ENCODE data around the gene MINDY4. TPM values are rescaled to one million over a fixed set of nuclear protein-coding genes. Genes with fewer than 3 reads are reported as not detected.

MINDY4 gene
- total RNA-seq, 2 donors from 2014 or later, result 7.5 to 8.6 TPM

DNA sequence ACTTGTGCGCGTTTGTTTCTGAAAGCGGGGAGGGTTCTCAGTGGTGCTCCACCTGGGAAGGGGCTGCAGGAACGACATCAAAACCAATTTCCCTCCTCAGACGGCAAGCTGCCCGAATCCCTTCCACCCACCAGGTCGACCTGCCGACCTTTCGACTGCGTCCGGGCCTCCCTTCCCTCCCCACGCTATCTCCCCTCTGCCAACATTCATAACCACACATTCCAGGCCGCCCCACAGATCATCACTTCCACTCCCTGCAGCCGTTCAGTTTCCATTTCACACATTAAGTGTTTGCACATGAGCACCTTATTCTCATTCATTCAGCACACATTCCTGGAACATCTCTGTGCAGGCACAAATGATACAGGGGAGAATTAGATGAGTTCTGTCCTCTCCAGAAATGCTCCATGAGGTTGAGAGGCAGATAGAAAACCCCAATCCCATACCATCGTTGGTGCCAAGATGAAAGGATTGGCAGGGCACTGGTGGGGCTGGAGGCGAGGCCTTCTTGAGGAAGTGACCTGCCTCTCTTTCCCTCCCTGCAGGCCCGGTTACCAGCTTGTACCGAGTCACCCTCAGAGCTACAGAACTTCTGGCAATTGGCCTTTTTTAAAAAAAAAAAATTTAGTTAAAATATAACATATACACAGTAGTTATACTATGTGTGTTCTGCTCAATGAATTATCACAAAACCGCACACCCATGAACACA is 70.0 kb downstream of the MINDY4 start:
- no peak for DNase-seq
- Histone ChIP-seq H3K4me3 (no peak overlapping the region), H3K4me1 (peaks cover 2% of the 10 kb centered on the region), H3K36me3 (replicated peaks in 1 of 2; ENCODE audit: insufficient read depth in 1 of 2, low read depth in 2 of 2) (no peaks in the 10 kb centered on the region), H3K27ac (no peak overlapping the region), H3K9me3 (no peaks in the 10 kb centered on the region), H3K27me3 (no peaks in the 10 kb centered on the region)
- no peak for ATAC-seq
- 84 to 85% methylated on average over 19 of the region's 19 CpGs for WGBS, 2 donors
- TF ChIP-seq, protein P1, sequence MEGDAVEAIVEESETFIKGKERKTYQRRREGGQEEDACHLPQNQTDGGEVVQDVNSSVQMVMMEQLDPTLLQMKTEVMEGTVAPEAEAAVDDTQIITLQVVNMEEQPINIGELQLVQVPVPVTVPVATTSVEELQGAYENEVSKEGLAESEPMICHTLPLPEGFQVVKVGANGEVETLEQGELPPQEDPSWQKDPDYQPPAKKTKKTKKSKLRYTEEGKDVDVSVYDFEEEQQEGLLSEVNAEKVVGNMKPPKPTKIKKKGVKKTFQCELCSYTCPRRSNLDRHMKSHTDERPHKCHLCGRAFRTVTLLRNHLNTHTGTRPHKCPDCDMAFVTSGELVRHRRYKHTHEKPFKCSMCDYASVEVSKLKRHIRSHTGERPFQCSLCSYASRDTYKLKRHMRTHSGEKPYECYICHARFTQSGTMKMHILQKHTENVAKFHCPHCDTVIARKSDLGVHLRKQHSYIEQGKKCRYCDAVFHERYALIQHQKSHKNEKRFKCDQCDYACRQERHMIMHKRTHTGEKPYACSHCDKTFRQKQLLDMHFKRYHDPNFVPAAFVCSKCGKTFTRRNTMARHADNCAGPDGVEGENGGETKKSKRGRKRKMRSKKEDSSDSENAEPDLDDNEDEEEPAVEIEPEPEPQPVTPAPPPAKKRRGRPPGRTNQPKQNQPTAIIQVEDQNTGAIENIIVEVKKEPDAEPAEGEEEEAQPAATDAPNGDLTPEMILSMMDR (IDR thresholded peaks at IDR 0.05), result no peak
- intact Hi-C loops (cut with DNase I), result no loop called here

DNA sequence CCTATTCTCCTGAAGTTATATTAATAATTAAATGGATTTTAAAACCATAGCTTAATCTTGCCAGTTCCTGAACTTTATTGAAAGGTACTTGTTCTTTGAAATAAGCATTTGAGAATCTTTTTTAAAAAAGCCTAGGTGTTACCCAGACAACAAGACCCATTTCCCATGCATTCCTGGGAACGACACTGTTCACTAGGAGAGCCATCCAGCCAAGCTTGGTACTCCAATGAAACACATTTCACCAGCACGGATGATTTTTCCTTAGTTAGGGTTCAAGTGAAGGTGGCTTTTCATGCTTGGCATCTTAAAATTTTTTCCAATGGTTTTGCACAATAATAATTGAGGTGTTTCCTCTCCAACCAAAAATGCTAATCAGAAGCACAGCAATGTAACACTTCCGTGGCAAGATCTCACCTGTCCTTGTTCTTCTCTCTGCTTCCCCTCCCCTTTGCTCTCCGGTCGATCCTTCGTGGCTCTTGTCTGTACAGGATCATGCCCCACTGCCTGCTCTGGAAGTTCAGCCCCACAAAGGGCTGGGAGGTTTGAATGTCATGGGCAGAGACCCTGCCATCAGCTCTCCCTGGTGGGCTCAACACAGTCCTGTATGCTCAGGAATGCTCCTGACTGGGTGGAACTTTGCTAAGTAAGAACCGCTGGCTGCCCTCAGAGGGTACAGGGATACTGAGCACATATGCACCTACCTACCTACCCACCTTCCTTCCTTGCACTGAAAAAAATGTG is 70.8 kb downstream of the MINDY4 start:
- 93% methylated on average over 7 of the region's 7 CpGs for WGBS, 2 donors
- H3K4me3 ChIP-seq, result no peak overlapping the region
- no peaks in the 10 kb centered on the region for H3K36me3 ChIP-seq (replicated peaks in 1 of 2; ENCODE audit: insufficient read depth in 1 of 2, low read depth in 2 of 2)
- H3K9me3 ChIP-seq, result no peaks in the 10 kb centered on the region
- H3K4me1 ChIP-seq, result peaks cover 7% of the 10 kb centered on the region
- no peak for DNase-seq
- TF ChIP-seq, protein P1 (IDR thresholded peaks at IDR 0.05), result no peak
- TF ChIP-seq POLR2A (IDR thresholded peaks at IDR 0.05), result no peak
- intact Hi-C loops (cut with DNase I), result no loop called here
- no peak for ATAC-seq
- H3K27ac ChIP-seq, result no peak overlapping the region
- H3K27me3 ChIP-seq, result no peaks in the 10 kb centered on the region

DNA sequence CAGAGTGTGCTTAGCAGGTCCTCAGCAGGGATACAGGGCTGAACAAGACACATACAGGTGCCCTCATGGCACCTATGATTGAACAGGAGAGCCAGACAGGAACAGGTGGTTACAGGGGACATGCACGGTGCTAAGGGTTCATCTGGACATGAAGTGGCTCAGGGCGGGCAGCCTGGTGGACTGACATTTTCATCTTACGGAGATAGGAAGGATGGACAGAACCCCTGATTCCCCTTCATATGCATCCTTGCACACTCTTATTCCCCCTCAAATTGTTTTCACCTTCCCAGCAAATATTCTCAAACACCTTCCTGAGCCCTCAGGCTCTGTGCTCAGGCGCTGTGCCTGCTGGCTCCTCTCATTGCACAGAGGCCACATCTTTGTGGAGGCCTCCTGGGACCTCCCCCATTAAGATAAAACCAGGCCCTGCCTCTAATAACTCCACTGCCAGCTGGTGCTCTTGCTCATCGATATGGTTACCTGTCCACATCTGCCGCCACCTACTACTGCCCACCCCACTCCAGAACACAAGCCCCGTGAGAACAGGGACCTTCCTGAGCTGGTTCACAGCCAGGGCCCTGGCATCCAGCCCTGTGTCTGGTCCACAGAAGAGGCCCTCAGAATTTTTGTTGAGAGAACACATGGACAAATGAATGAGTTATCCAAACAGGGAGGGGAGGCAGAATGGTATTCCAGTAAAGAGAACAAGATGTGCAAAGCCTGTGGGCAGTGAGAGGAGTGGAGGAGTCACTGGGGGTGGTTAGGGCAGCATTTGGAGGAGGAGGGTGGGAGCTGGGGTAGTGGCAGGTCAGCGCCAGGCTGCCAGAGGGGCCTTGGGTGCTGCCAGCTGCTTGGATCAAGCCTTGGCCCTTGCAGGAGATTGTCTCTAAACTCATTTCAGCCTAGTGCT is 71.6 kb downstream of the MINDY4 start:
- Histone ChIP-seq H3K9me3 (no peaks in the 10 kb centered on the region), H3K27me3 (no peaks in the 10 kb centered on the region), H3K36me3 (replicated peaks in 1 of 2; ENCODE audit: insufficient read depth in 1 of 2, low read depth in 2 of 2) (no peaks in the 10 kb centered on the region), H3K4me1 (peaks cover 7% of the 10 kb centered on the region), H3K4me3 (no peak overlapping the region), H3K27ac (no peak overlapping the region)
- WGBS, 2 donors, result 79 to 86% methylated on average over 8 of the region's 8 CpGs
- intact Hi-C loops (cut with DNase I), result no loop called here
- ATAC-seq, result no peak
- TF ChIP-seq, protein P1 (IDR thresholded peaks at IDR 0.05), result no peak
- TF ChIP-seq POLR2A (IDR thresholded peaks at IDR 0.05), result no peak
- DNase-seq, result no peak

DNA sequence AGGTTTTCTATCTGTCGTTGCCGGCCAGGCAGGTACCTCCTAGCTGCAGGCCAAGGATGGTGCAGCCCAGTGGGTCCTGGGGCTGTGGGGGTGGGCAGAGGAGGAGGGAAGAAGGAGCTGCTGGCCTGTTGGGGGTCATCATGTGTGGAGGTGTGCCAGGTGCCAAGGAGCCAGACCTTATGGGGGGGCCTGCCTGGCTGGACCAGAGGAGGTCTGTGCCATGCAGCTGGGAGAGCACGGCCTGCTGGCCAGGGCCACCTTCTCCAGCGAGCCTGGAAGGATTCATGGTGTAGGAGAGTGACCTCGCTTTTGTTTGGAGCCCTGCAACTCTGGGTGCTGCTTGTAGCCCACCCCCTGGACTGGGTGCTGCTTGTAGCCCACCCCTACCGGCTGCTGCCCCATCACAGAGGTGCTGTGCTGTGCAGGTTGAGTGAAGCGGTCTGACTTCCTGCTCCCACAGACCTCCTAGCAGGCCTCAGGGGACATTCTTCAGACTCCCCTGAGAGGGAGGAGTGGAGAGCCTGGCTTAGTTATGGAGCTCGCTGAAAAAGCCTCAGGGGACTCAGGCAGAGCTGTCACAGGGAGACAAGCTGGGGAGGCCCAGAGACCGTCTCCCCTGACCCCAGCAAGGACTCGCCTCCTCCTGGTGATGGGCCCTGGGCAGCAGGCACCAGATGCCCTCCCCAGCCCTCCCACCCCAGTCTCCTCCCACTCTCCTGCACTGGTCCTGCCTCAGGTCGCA is 72.7 kb downstream of the MINDY4 start:
- Histone ChIP-seq H3K27ac (no peak overlapping the region), H3K36me3 (replicated peaks in 1 of 2; ENCODE audit: insufficient read depth in 1 of 2, low read depth in 2 of 2) (no peaks in the 10 kb centered on the region), H3K9me3 (no peaks in the 10 kb centered on the region), H3K4me1 (peaks cover 9% of the 10 kb centered on the region), H3K4me3 (no peak overlapping the region), H3K27me3 (no peaks in the 10 kb centered on the region)
- no peak for DNase-seq
- 78 to 94% methylated on average over 5 to 11 of the region's 11 CpGs for WGBS, 2 donors
- ATAC-seq, result peak; percentile 15
- intact Hi-C loops (cut with DNase I), result no loop called here
- TF ChIP-seq, protein P1 (IDR thresholded peaks at IDR 0.05), result no peak
- no peak for TF ChIP-seq POLR2A (IDR thresholded peaks at IDR 0.05)
